GM23338 (cell line): ENCODE data around the gene ZNF236. TPM values are rescaled to one million over a fixed set of nuclear protein-coding genes. Genes with fewer than 3 reads are reported as not detected.

Experiments
- ATAC-seq: fragments of 200-7000 bp; cut with Tn5 transposase; 3 replicates; pipeline ENCODE4 v1.9.1; 2020
- DNase-seq: peaks from one replicate; pipeline ENCODE4 v3.0.0-alpha.2; 2015; ENCODE audit warnings: low spot score
- H2AFZ ChIP-seq: fragments of 200-600 bp; sonication (generic); 2 replicates; pipeline ENCODE4 v1.8.0; 2016; ENCODE audit warnings: antibody characterized with exemption, mild to moderate bottlenecking, moderate library complexity
- H3F3A ChIP-seq: fragments of 200-600 bp; sonication (generic); replicated peaks from 2 replicates; pipeline ENCODE4 v1.8.0; 2017; ENCODE audit warnings: antibody characterized with exemption, mixed run types, low read depth
- H3K27ac ChIP-seq: fragments of 200-600 bp; sonication (generic); 2 replicates; pipeline ENCODE4 v1.6.1; 2016; ENCODE audit warnings: low read depth
- H3K27me3 ChIP-seq: fragments of 200-600 bp; sonication (generic); 2 replicates; pipeline ENCODE4 v1.8.0; 2016; ENCODE audit warnings: mild to moderate bottlenecking, mixed run types, moderate library complexity; ENCODE audit not compliant: insufficient read depth
- H3K36me3 ChIP-seq: fragments of 200-600 bp; sonication (generic); 2 replicates; pipeline ENCODE4 v1.8.0; 2016; ENCODE audit warnings: mild to moderate bottlenecking; ENCODE audit not compliant: insufficient read depth
- H3K4me1 ChIP-seq: fragments of 200-600 bp; sonication (generic); 2 replicates; pipeline ENCODE4 v1.8.0; 2016; ENCODE audit warnings: mild to moderate bottlenecking, moderate library complexity; ENCODE audit not compliant: insufficient read depth
- H3K4me2 ChIP-seq: fragments of 200-600 bp; sonication (generic); 2 replicates; pipeline ENCODE4 v1.7.1; 2017; ENCODE audit warnings: mixed run types
- H3K4me3 ChIP-seq: fragments of 200-600 bp; sonication (generic); 2 replicates; pipeline ENCODE4 v1.6.1; 2016; ENCODE audit warnings: mixed run types
- H3K79me2 ChIP-seq: fragments of 200-600 bp; sonication (generic); replicated peaks from 2 replicates; pipeline ENCODE4 v1.8.0; 2017; ENCODE audit warnings: mild to moderate bottlenecking; ENCODE audit not compliant: insufficient read depth
- H3K9me2 ChIP-seq: fragments of 200-600 bp; sonication (generic); 2 replicates; pipeline ENCODE4 v1.8.0; 2017; ENCODE audit not compliant: insufficient read depth
- H4K20me1 ChIP-seq: fragments of 200-600 bp; sonication (generic); replicated peaks from 2 replicates; pipeline ENCODE4 v1.8.0; 2017; ENCODE audit warnings: mild to moderate bottlenecking; ENCODE audit not compliant: insufficient read depth
- H3K27ac Mint-ChIP-seq: 2 replicates; pipeline ENCODE4 v1.8.0; 2020; ENCODE audit warnings: inconsistent platforms, mild to moderate bottlenecking, moderate library complexity, mixed read lengths
- H3K27me3 Mint-ChIP-seq: 3 replicates; pipeline ENCODE4 v1.8.0; 2022; ENCODE audit warnings: low read depth, mild to moderate bottlenecking, moderate library complexity, mixed read lengths, inconsistent platforms; ENCODE audit not compliant: insufficient read depth, poor library complexity
- H3K36me3 Mint-ChIP-seq: 3 replicates; pipeline ENCODE4 v1.8.0; 2021; ENCODE audit warnings: low read depth, mild to moderate bottlenecking, inconsistent platforms, moderate library complexity, mixed read lengths
- H3K4me1 Mint-ChIP-seq: 3 replicates; pipeline ENCODE4 v1.8.0; 2020; ENCODE audit warnings: mild to moderate bottlenecking, inconsistent platforms, mixed read lengths
- H3K4me3 Mint-ChIP-seq: 3 replicates; pipeline ENCODE4 v1.8.0; 2021; ENCODE audit warnings: moderate library complexity, mild to moderate bottlenecking, inconsistent platforms, mixed read lengths
- H3K9me3 Mint-ChIP-seq: 3 replicates; pipeline ENCODE4 v1.8.0; 2020; ENCODE audit warnings: moderate library complexity, mild to moderate bottlenecking, inconsistent platforms, mixed read lengths
- EZH2phosphoT487 ChIP-seq: fragments of 200-600 bp; sonication (generic); IDR thresholded peaks from one replicate; pipeline ENCODE4 v1.8.1; 2018; ENCODE audit warnings: antibody characterized with exemption; ENCODE audit not compliant: unreplicated experiment
- NANOG ChIP-seq: IDR thresholded peaks from 2 replicates; pipeline ENCODE4 v1.6.1; 2016; ENCODE audit warnings: antibody characterized with exemption, borderline replicate concordance
- POLR2AphosphoS5 ChIP-seq: IDR thresholded peaks from 2 replicates; pipeline ENCODE4 v1.6.1; 2016; ENCODE audit warnings: antibody characterized with exemption, low read depth
- STAT1 ChIP-seq: IDR thresholded peaks from one replicate; pipeline ENCODE4 v1.6.1; 2016; ENCODE audit warnings: antibody characterized with exemption; ENCODE audit not compliant: unreplicated experiment
- polyA plus RNA-seq: library from polyadenylated mRNA; unstranded; fragments of >200 nt; fragmentation: Nextera tagmentation; extraction: Ambion mirVana; gene quantifications from 2 replicates; pipeline ENCODE4 v1.2.1, GENCODE V29; 2016
- total RNA-seq: library from RNA; depleted of rRNA; stranded (reverse); fragments of >200 nt; shearing (Covaris generic); gene quantifications from 2 replicates; pipeline ENCODE4 v1.2.3, GENCODE V29; 2014
- TF ChIP-seq, protein P1 (sequence below): IDR thresholded peaks from 2 replicates; pipeline ENCODE4 v1.6.1; 2016; ENCODE audit warnings: antibody characterized with exemption
- TF ChIP-seq, protein P2 (sequence below): IDR thresholded peaks from one replicate; pipeline ENCODE4 v1.6.1; 2018; ENCODE audit warnings: antibody characterized with exemption; ENCODE audit not compliant: unreplicated experiment
- TF ChIP-seq, protein P3 (sequence below): fragments of 250-450 bp; sonication (Bioruptor Pico); IDR thresholded peaks from 2 replicates; pipeline ENCODE4 v1.5.0; 2020; ENCODE audit warnings: mild to moderate bottlenecking, moderate library complexity
- TF ChIP-seq, protein P4 (sequence below), 2 experiments: fragments of 200-600 bp in 1 of 2; sonication (generic) in 1 of 2; conservative IDR thresholded peaks; 2 replicates each; pipeline versions ENCODE4 v1.5.1 to v1.6.1; 2016 to 2017; ENCODE audit warnings: antibody characterized with exemption in 2 of 2, low read depth in 2 of 2, mild to moderate bottlenecking in 2 of 2, moderate library complexity in 1 of 2

ZNF236 gene
- total and polyA plus RNA-seq, 2 experiments from 2014 or later: 8.9 to 16.3 TPM

DNA sequence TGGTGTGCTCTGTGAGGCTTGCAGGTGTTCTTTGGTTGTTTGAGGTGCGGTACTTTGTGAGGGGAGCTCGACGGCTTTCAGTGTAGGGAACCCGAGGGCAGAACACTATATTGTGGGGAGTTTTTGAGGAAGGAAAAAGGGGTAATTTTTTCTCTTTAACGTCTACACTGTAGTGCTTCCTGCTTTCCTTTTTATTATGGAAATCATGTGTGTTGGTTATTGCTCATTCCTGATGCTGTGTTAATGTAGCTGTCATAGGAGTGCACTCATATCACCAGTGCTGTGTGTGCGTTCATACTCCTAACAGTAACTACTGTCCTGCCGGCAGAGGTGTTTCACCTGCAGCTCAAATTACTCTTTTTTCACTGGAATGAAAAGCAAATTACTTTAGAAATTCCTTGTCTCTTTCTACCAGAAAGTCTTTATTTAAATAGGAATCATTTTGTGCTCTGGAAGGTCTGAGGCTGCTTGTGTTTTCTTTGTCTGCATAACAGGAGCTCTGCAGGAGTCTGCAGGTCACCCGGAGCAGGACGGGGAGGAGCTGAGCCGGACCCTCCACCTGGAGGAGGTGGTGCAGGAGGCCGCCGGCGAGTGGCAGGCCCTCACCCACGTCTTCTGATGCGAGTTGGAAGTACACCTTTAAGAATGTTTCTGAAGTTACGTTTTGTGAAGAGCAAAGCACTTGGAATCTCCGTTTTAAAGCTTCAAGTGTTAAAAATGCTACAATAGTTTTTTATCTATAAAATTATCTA lies 145.5 kb downstream of the ZNF236 start:
- Histone ChIP-seq H3K4me3 (peak overlapping the region; percentile 7; the same call in 1 of the 2 replicates), H3K27ac (peak overlapping the region; percentile 92), H2AFZ (no peak overlapping the region), H3K79me2 (peaks cover 7% of the 10 kb centered on the region; the same call in 1 of the 2 replicates), H3F3A (no peaks in the 10 kb centered on the region), H3K27me3 (no peaks in the 10 kb centered on the region), H4K20me1 (no peaks in the 10 kb centered on the region), H3K4me2 (peak overlapping the region; percentile 53), H3K4me1 (peaks cover 45% of the 10 kb centered on the region), H3K9me2 (no peaks in the 10 kb centered on the region; the same call in 1 of the 2 replicates), H3K36me3 (no peaks in the 10 kb centered on the region)
- H3K27ac Mint-ChIP-seq: no peak overlapping the region
- no peaks in the 10 kb centered on the region for H3K9me3 Mint-ChIP-seq
- peaks cover 20% of the 10 kb centered on the region for H3K4me1 Mint-ChIP-seq
- peaks cover 2% of the 10 kb centered on the region for H3K27me3 Mint-ChIP-seq
- peak; percentile 88 for DNase-seq
- H3K4me3 Mint-ChIP-seq: no peak overlapping the region
- ATAC-seq: peak; percentile 99
- TF ChIP-seq NANOG (no peak), EZH2phosphoT487 (no peak), STAT1 (no peak), POLR2AphosphoS5 (no peak)
- TF ChIP-seq, protein P1, sequence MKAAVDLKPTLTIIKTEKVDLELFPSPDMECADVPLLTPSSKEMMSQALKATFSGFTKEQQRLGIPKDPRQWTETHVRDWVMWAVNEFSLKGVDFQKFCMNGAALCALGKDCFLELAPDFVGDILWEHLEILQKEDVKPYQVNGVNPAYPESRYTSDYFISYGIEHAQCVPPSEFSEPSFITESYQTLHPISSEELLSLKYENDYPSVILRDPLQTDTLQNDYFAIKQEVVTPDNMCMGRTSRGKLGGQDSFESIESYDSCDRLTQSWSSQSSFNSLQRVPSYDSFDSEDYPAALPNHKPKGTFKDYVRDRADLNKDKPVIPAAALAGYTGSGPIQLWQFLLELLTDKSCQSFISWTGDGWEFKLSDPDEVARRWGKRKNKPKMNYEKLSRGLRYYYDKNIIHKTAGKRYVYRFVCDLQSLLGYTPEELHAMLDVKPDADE: no peak
- TF ChIP-seq, protein P2, sequence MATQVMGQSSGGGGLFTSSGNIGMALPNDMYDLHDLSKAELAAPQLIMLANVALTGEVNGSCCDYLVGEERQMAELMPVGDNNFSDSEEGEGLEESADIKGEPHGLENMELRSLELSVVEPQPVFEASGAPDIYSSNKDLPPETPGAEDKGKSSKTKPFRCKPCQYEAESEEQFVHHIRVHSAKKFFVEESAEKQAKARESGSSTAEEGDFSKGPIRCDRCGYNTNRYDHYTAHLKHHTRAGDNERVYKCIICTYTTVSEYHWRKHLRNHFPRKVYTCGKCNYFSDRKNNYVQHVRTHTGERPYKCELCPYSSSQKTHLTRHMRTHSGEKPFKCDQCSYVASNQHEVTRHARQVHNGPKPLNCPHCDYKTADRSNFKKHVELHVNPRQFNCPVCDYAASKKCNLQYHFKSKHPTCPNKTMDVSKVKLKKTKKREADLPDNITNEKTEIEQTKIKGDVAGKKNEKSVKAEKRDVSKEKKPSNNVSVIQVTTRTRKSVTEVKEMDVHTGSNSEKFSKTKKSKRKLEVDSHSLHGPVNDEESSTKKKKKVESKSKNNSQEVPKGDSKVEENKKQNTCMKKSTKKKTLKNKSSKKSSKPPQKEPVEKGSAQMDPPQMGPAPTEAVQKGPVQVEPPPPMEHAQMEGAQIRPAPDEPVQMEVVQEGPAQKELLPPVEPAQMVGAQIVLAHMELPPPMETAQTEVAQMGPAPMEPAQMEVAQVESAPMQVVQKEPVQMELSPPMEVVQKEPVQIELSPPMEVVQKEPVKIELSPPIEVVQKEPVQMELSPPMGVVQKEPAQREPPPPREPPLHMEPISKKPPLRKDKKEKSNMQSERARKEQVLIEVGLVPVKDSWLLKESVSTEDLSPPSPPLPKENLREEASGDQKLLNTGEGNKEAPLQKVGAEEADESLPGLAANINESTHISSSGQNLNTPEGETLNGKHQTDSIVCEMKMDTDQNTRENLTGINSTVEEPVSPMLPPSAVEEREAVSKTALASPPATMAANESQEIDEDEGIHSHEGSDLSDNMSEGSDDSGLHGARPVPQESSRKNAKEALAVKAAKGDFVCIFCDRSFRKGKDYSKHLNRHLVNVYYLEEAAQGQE: no peak
- TF ChIP-seq, protein P3, sequence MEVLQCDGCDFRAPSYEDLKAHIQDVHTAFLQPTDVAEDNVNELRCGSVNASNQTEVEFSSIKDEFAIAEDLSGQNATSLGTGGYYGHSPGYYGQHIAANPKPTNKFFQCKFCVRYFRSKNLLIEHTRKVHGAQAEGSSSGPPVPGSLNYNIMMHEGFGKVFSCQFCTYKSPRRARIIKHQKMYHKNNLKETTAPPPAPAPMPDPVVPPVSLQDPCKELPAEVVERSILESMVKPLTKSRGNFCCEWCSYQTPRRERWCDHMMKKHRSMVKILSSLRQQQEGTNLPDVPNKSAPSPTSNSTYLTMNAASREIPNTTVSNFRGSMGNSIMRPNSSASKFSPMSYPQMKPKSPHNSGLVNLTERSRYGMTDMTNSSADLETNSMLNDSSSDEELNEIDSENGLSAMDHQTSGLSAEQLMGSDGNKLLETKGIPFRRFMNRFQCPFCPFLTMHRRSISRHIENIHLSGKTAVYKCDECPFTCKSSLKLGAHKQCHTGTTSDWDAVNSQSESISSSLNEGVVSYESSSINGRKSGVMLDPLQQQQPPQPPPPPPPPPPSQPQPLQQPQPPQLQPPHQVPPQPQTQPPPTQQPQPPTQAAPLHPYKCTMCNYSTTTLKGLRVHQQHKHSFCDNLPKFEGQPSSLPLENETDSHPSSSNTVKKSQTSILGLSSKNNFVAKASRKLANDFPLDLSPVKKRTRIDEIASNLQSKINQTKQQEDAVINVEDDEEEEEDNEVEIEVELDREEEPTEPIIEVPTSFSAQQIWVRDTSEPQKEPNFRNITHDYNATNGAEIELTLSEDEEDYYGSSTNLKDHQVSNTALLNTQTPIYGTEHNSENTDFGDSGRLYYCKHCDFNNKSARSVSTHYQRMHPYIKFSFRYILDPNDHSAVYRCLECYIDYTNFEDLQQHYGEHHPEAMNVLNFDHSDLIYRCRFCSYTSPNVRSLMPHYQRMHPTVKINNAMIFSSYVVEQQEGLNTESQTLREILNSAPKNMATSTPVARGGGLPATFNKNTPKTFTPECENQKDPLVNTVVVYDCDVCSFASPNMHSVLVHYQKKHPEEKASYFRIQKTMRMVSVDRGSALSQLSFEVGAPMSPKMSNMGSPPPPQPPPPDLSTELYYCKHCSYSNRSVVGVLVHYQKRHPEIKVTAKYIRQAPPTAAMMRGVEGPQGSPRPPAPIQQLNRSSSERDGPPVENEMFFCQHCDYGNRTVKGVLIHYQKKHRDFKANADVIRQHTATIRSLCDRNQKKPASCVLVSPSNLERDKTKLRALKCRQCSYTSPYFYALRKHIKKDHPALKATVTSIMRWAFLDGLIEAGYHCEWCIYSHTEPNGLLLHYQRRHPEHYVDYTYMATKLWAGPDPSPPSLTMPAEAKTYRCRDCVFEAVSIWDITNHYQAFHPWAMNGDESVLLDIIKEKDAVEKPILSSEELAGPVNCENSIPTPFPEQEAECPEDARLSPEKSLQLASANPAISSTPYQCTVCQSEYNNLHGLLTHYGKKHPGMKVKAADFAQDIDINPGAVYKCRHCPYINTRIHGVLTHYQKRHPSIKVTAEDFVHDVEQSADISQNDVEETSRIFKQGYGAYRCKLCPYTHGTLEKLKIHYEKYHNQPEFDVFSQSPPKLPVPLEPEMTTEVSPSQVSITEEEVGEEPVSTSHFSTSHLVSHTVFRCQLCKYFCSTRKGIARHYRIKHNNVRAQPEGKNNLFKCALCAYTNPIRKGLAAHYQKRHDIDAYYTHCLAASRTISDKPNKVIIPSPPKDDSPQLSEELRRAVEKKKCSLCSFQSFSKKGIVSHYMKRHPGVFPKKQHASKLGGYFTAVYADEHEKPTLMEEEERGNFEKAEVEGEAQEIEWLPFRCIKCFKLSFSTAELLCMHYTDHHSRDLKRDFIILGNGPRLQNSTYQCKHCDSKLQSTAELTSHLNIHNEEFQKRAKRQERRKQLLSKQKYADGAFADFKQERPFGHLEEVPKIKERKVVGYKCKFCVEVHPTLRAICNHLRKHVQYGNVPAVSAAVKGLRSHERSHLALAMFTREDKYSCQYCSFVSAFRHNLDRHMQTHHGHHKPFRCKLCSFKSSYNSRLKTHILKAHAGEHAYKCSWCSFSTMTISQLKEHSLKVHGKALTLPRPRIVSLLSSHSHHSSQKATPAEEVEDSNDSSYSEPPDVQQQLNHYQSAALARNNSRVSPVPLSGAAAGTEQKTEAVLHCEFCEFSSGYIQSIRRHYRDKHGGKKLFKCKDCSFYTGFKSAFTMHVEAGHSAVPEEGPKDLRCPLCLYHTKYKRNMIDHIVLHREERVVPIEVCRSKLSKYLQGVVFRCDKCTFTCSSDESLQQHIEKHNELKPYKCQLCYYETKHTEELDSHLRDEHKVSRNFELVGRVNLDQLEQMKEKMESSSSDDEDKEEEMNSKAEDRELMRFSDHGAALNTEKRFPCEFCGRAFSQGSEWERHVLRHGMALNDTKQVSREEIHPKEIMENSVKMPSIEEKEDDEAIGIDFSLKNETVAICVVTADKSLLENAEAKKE: no peak
- TF ChIP-seq, protein P4, sequence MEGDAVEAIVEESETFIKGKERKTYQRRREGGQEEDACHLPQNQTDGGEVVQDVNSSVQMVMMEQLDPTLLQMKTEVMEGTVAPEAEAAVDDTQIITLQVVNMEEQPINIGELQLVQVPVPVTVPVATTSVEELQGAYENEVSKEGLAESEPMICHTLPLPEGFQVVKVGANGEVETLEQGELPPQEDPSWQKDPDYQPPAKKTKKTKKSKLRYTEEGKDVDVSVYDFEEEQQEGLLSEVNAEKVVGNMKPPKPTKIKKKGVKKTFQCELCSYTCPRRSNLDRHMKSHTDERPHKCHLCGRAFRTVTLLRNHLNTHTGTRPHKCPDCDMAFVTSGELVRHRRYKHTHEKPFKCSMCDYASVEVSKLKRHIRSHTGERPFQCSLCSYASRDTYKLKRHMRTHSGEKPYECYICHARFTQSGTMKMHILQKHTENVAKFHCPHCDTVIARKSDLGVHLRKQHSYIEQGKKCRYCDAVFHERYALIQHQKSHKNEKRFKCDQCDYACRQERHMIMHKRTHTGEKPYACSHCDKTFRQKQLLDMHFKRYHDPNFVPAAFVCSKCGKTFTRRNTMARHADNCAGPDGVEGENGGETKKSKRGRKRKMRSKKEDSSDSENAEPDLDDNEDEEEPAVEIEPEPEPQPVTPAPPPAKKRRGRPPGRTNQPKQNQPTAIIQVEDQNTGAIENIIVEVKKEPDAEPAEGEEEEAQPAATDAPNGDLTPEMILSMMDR (conservative IDR thresholded peaks at IDR 0.05; ENCODE audit: low read depth in 2 of 2): no peak
- H3K36me3 Mint-ChIP-seq: peaks cover 10% of the 10 kb centered on the region; the same call in 2 of the 3 replicates
